WTC11 (cell line): Measurements from ENCODE around the gene PDE11A. TPM values are rescaled to one million over a fixed set of nuclear protein-coding genes. Genes with fewer than 3 reads are reported as not detected.

Experiments used
- ATAC-seq: fragments of 200-7000 bp; cut with Tn5 transposase; 2 replicates; pipeline ENCODE4 v1.10.0; 2021; ENCODE audit warnings: mild to moderate bottlenecking, moderate library complexity
- CTCF ChIA-PET: fragments of 300-600 bp; sonication (Branson Sonifier 250); formaldehyde crosslinking; loops from one replicate; lab custom pipeline; 2021; ENCODE audit warnings: antibody characterized with exemption; lab: Charles Lee
- POLR2A ChIA-PET: fragments of 350-600 bp; sonication (Branson Sonifier 250); formaldehyde crosslinking; loops from one replicate; lab custom pipeline; 2021; ENCODE audit warnings: antibody characterized with exemption; lab: Charles Lee
- DNase-seq: peaks from one replicate; pipeline ENCODE4 v3.0.0; 2021; ENCODE audit warnings: low spot score
- H3K27ac Mint-ChIP-seq: 2 replicates; pipeline ENCODE4 v1.8.0; 2021; ENCODE audit warnings: mixed read lengths
- H3K27me3 Mint-ChIP-seq: 2 replicates; pipeline ENCODE4 v1.8.0; 2021; ENCODE audit warnings: low read depth, mild to moderate bottlenecking, moderate library complexity, mixed read lengths
- H3K36me3 Mint-ChIP-seq: 2 replicates; pipeline ENCODE4 v1.8.0; 2021; ENCODE audit warnings: mixed read lengths
- H3K4me1 Mint-ChIP-seq: 2 replicates; pipeline ENCODE4 v1.8.0; 2022; ENCODE audit warnings: mixed read lengths
- H3K4me3 Mint-ChIP-seq: 2 replicates; pipeline ENCODE4 v1.8.0; 2021; ENCODE audit warnings: mild to moderate bottlenecking, moderate library complexity, mixed read lengths
- H3K9me3 Mint-ChIP-seq: 2 replicates; pipeline ENCODE4 v1.8.0; 2021; ENCODE audit warnings: mixed read lengths
- CREB1 ChIP-seq: sonication (generic); formaldehyde crosslinking; IDR thresholded peaks from 2 replicates; pipeline ENCODE4 v1.8.0; 2023; ENCODE audit warnings: mild to moderate bottlenecking, missing genetic modification reagents
- CREM ChIP-seq: sonication (generic); formaldehyde crosslinking; IDR thresholded peaks from 2 replicates; pipeline ENCODE4 v1.8.1; 2022; ENCODE audit warnings: mild to moderate bottlenecking, missing genetic modification reagents, moderate library complexity
- FOXP1 ChIP-seq: sonication (generic); formaldehyde crosslinking; IDR thresholded peaks from 2 replicates; pipeline ENCODE4 v1.8.0; 2022; ENCODE audit warnings: missing genetic modification reagents, mild to moderate bottlenecking, moderate library complexity, borderline replicate concordance
- GABPB1 ChIP-seq: sonication (generic); formaldehyde crosslinking; IDR thresholded peaks from 2 replicates; pipeline ENCODE4 v1.8.1; 2023; ENCODE audit warnings: mild to moderate bottlenecking, missing genetic modification reagents
- GTF2I ChIP-seq: fragments of 250-450 bp; sonication (Bioruptor Pico); conservative IDR thresholded peaks from 2 replicates; pipeline ENCODE4 v1.4.0; 2021; ENCODE audit warnings: mild to moderate bottlenecking
- HMGA2 ChIP-seq: fragments of 250-450 bp; sonication (Bioruptor Pico); IDR thresholded peaks from 2 replicates; pipeline ENCODE4 v1.4.0; 2021; ENCODE audit warnings: mild to moderate bottlenecking, moderate library complexity
- IRF2 ChIP-seq: sonication (generic); formaldehyde crosslinking; IDR thresholded peaks from 2 replicates; pipeline ENCODE4 v1.8.0; 2022; ENCODE audit warnings: low read depth, missing genetic modification reagents, borderline replicate concordance
- MYBL2 ChIP-seq: sonication (generic); formaldehyde crosslinking; IDR thresholded peaks from 2 replicates; pipeline ENCODE4 v1.8.1; 2023; ENCODE audit warnings: mild to moderate bottlenecking, moderate library complexity, missing genetic modification reagents
- TEAD4 ChIP-seq: sonication (generic); formaldehyde crosslinking; IDR thresholded peaks from 2 replicates; pipeline ENCODE4 v1.8.0; 2022; ENCODE audit warnings: mild to moderate bottlenecking, missing genetic modification reagents
- ZNF219 ChIP-seq: sonication (generic); formaldehyde crosslinking; IDR thresholded peaks from 2 replicates; pipeline ENCODE4 v1.8.0; 2023; ENCODE audit warnings: missing genetic modification reagents, mild to moderate bottlenecking, borderline replicate concordance
- ZNF263 ChIP-seq: sonication (generic); formaldehyde crosslinking; IDR thresholded peaks from 2 replicates; pipeline ENCODE4 v1.8.1; 2022; ENCODE audit warnings: low read depth, mild to moderate bottlenecking, moderate library complexity, missing genetic modification reagents
- ZNF416 ChIP-seq: fragments of 250-450 bp; sonication (Bioruptor Pico); IDR thresholded peaks from 2 replicates; pipeline ENCODE4 v1.9.0; 2021; ENCODE audit warnings: mild to moderate bottlenecking, inconsistent platforms
- ZNF423 ChIP-seq: fragments of 250-450 bp; sonication (Bioruptor Pico); IDR thresholded peaks from 2 replicates; pipeline ENCODE4 v2.1.2; 2022; ENCODE audit warnings: mild to moderate bottlenecking, moderate library complexity
- ZNF671 ChIP-seq: fragments of 250-450 bp; sonication (Bioruptor Pico); IDR thresholded peaks from 2 replicates; pipeline ENCODE4 v1.8.0; 2021; ENCODE audit warnings: mild to moderate bottlenecking
- total RNA-seq: library from RNA; stranded (reverse); gene quantifications from 3 replicates; pipeline ENCODE4 v1.2.3, GENCODE V29; 2021
- TF ChIP-seq, protein P1 (sequence below): sonication (generic); formaldehyde crosslinking; IDR thresholded peaks from 2 replicates; pipeline ENCODE4 v1.8.1; 2023; ENCODE audit warnings: mild to moderate bottlenecking, missing genetic modification reagents
- TF ChIP-seq, protein P2 (sequence below): sonication (generic); formaldehyde crosslinking; IDR thresholded peaks from 2 replicates; pipeline ENCODE4 v1.8.0; 2022; ENCODE audit warnings: mild to moderate bottlenecking, missing genetic modification reagents
- TF ChIP-seq, protein P3 (sequence below): sonication (generic); formaldehyde crosslinking; IDR thresholded peaks from 2 replicates; pipeline ENCODE4 v1.8.1; 2022; ENCODE audit warnings: missing genetic modification reagents, borderline replicate concordance
- TF ChIP-seq, protein P4 (sequence below): sonication (generic); formaldehyde crosslinking; conservative IDR thresholded peaks from 2 replicates; pipeline ENCODE4 v1.8.1; 2022; ENCODE audit warnings: mild to moderate bottlenecking, missing genetic modification reagents
- TF ChIP-seq, protein P5 (sequence below): sonication (generic); formaldehyde crosslinking; IDR thresholded peaks from 2 replicates; pipeline ENCODE4 v1.8.1; 2023; ENCODE audit warnings: mild to moderate bottlenecking, missing genetic modification reagents, moderate library complexity
- TF ChIP-seq, protein P6 (sequence below): sonication (generic); formaldehyde crosslinking; IDR thresholded peaks from 2 replicates; pipeline ENCODE4 v1.8.0; 2022; ENCODE audit warnings: missing genetic modification reagents
- TF ChIP-seq, protein P7 (sequence below): sonication (generic); formaldehyde crosslinking; IDR thresholded peaks from 2 replicates; pipeline ENCODE4 v1.8.1; 2023; ENCODE audit warnings: mild to moderate bottlenecking, missing genetic modification reagents, moderate library complexity
- TF ChIP-seq, protein P8 (sequence below): sonication (generic); formaldehyde crosslinking; IDR thresholded peaks from 2 replicates; pipeline ENCODE4 v1.8.1; 2022; ENCODE audit warnings: low read depth, missing genetic modification reagents, borderline replicate concordance
- TF ChIP-seq, protein P9 (sequence below): fragments of 250-450 bp; sonication (Bioruptor Pico); IDR thresholded peaks from 2 replicates; pipeline ENCODE4 v1.9.0; 2021; ENCODE audit warnings: moderate library complexity, mild to moderate bottlenecking, inconsistent platforms, borderline replicate concordance

PDE11A gene
- total RNA-seq, 1 experiment from 2014 or later, result 0.13 TPM

DNA sequence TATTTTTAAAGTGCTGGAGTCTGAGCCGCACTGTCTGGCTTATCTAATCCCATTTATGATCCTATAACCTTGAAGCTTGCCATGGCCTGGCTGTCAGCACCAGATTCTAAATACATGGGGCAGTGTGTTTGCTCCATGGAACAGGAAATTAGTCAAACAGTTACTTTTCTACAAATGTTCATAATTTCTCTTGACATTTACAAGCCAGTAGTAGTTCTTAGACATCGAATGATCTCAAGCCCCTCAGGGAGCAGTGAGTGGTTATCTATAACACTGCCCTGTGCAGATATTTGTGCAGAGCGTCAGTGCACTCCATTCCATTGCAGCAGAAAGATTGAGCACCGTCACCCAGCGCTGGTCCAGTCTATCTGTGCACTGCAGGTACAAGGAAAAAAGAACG, 474.8 kb downstream of the PDE11A start (continued):
- TF ChIP-seq, protein P1, sequence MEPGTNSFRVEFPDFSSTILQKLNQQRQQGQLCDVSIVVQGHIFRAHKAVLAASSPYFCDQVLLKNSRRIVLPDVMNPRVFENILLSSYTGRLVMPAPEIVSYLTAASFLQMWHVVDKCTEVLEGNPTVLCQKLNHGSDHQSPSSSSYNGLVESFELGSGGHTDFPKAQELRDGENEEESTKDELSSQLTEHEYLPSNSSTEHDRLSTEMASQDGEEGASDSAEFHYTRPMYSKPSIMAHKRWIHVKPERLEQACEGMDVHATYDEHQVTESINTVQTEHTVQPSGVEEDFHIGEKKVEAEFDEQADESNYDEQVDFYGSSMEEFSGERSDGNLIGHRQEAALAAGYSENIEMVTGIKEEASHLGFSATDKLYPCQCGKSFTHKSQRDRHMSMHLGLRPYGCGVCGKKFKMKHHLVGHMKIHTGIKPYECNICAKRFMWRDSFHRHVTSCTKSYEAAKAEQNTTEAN, result no peak
- TF ChIP-seq, protein P2, sequence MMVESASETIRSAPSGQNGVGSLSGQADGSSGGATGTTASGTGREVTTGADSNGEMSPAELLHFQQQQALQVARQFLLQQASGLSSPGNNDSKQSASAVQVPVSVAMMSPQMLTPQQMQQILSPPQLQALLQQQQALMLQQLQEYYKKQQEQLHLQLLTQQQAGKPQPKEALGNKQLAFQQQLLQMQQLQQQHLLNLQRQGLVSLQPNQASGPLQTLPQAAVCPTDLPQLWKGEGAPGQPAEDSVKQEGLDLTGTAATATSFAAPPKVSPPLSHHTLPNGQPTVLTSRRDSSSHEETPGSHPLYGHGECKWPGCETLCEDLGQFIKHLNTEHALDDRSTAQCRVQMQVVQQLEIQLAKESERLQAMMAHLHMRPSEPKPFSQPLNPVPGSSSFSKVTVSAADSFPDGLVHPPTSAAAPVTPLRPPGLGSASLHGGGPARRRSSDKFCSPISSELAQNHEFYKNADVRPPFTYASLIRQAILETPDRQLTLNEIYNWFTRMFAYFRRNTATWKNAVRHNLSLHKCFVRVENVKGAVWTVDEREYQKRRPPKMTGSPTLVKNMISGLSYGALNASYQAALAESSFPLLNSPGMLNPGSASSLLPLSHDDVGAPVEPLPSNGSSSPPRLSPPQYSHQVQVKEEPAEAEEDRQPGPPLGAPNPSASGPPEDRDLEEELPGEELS (CRISPR knock-in tag), result no peak
- TF ChIP-seq ZNF219 (no peak), ZNF416 (CRISPR knock-in tag) (no peak), ZNF263 (no peak), IRF2 (no peak), HMGA2 (CRISPR knock-in tag) (no peak), CREM (no peak)

DNA sequence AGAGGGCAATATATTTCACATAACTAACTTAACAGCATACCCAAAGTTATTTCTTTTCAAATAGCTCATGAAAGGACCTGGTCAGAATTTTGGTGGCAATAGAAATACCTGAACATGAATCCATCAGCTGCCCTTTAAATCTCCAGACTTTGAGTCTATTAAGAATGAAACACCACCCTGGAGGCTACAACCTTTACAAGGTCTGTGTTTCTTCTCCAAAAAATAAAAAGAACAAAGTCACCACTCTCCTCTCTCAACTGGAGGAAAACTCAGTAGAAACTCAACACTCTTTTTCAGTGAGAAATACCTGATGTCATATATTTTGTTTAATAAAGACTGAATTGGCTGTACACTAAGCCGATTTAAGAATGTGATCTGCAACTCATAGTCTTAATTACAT, 475.7 kb downstream of the PDE11A start:
- H3K27ac Mint-ChIP-seq, result no peak overlapping the region
- no peaks in the 10 kb centered on the region for H3K9me3 Mint-ChIP-seq
- no peak overlapping the region for H3K4me3 Mint-ChIP-seq
- ATAC-seq (no peak), DNase-seq (no peak)
- no peaks in the 10 kb centered on the region for H3K36me3 Mint-ChIP-seq
- peaks cover 23% of the 10 kb centered on the region for H3K4me1 Mint-ChIP-seq
- TF ChIP-seq, protein P3, sequence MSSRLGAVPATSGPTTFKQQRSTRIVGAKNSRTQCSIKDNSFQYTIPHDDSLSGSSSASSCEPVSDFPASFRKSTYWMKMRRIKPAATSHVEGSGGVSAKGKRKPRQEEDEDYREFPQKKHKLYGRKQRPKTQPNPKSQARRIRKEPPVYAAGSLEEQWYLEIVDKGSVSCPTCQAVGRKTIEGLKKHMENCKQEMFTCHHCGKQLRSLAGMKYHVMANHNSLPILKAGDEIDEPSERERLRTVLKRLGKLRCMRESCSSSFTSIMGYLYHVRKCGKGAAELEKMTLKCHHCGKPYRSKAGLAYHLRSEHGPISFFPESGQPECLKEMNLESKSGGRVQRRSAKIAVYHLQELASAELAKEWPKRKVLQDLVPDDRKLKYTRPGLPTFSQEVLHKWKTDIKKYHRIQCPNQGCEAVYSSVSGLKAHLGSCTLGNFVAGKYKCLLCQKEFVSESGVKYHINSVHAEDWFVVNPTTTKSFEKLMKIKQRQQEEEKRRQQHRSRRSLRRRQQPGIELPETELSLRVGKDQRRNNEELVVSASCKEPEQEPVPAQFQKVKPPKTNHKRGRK (CRISPR knock-in tag), result no peak
- TF ChIP-seq, protein P4, sequence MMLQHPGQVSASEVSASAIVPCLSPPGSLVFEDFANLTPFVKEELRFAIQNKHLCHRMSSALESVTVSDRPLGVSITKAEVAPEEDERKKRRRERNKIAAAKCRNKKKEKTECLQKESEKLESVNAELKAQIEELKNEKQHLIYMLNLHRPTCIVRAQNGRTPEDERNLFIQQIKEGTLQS, result no peak
- TF ChIP-seq GABPB1 (CRISPR knock-in tag), result no peak
- TF ChIP-seq, protein P5, sequence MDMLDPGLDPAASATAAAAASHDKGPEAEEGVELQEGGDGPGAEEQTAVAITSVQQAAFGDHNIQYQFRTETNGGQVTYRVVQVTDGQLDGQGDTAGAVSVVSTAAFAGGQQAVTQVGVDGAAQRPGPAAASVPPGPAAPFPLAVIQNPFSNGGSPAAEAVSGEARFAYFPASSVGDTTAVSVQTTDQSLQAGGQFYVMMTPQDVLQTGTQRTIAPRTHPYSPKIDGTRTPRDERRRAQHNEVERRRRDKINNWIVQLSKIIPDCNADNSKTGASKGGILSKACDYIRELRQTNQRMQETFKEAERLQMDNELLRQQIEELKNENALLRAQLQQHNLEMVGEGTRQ, result no peak
- no peak for TF ChIP-seq CREB1
- TF ChIP-seq, protein P6, sequence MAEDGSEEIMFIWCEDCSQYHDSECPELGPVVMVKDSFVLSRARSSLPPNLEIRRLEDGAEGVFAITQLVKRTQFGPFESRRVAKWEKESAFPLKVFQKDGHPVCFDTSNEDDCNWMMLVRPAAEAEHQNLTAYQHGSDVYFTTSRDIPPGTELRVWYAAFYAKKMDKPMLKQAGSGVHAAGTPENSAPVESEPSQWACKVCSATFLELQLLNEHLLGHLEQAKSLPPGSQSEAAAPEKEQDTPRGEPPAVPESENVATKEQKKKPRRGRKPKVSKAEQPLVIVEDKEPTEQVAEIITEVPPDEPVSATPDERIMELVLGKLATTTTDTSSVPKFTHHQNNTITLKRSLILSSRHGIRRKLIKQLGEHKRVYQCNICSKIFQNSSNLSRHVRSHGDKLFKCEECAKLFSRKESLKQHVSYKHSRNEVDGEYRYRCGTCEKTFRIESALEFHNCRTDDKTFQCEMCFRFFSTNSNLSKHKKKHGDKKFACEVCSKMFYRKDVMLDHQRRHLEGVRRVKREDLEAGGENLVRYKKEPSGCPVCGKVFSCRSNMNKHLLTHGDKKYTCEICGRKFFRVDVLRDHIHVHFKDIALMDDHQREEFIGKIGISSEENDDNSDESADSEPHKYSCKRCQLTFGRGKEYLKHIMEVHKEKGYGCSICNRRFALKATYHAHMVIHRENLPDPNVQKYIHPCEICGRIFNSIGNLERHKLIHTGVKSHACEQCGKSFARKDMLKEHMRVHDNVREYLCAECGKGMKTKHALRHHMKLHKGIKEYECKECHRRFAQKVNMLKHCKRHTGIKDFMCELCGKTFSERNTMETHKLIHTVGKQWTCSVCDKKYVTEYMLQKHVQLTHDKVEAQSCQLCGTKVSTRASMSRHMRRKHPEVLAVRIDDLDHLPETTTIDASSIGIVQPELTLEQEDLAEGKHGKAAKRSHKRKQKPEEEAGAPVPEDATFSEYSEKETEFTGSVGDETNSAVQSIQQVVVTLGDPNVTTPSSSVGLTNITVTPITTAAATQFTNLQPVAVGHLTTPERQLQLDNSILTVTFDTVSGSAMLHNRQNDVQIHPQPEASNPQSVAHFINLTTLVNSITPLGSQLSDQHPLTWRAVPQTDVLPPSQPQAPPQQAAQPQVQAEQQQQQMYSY, result no peak
- TF ChIP-seq FOXP1 (CRISPR knock-in tag), result no peak
- TF ChIP-seq MYBL2 (CRISPR knock-in tag), result no peak
- no peak for TF ChIP-seq ZNF671 (CRISPR knock-in tag)
- TF ChIP-seq CREM, result no peak
- TF ChIP-seq, protein P7, sequence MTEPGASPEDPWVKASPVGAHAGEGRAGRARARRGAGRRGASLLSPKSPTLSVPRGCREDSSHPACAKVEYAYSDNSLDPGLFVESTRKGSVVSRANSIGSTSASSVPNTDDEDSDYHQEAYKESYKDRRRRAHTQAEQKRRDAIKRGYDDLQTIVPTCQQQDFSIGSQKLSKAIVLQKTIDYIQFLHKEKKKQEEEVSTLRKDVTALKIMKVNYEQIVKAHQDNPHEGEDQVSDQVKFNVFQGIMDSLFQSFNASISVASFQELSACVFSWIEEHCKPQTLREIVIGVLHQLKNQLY, result no peak
- TF ChIP-seq, protein P8, sequence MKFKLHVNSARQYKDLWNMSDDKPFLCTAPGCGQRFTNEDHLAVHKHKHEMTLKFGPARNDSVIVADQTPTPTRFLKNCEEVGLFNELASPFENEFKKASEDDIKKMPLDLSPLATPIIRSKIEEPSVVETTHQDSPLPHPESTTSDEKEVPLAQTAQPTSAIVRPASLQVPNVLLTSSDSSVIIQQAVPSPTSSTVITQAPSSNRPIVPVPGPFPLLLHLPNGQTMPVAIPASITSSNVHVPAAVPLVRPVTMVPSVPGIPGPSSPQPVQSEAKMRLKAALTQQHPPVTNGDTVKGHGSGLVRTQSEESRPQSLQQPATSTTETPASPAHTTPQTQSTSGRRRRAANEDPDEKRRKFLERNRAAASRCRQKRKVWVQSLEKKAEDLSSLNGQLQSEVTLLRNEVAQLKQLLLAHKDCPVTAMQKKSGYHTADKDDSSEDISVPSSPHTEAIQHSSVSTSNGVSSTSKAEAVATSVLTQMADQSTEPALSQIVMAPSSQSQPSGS, result no peak
- no peak for TF ChIP-seq GTF2I
- TF ChIP-seq, protein P1, result no peak
- no peak for TF ChIP-seq TEAD4
- TF ChIP-seq ZNF423 (CRISPR knock-in tag), result no peak
- TF ChIP-seq, protein P9, sequence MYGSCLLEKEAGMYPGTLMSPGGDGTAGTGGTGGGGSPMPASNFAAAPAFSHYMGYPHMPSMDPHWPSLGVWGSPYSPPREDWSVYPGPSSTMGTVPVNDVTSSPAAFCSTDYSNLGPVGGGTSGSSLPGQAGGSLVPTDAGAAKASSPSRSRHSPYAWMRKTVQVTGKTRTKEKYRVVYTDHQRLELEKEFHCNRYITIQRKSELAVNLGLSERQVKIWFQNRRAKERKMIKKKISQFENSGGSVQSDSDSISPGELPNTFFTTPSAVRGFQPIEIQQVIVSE (CRISPR knock-in tag), result no peak
- no peak for TF ChIP-seq IRF2
- no peaks in the 10 kb centered on the region; the same call in 1 of the 2 replicates for H3K27me3 Mint-ChIP-seq
- CTCF ChIA-PET, result no interaction called here
- POLR2A ChIA-PET, result no interaction called here
